Measurements from ENCODE around the gene UPF2.

The UPF2 gene

GRCh38 chr10:11961771-11962170 is 80.8 kb downstream of the UPF2 start:
- no peak for DNase-seq

- DNase-seq, result no peak
Measured at GRCh38 chr10:11959966-11960365, 82.6 kb downstream of the UPF2 start.

- DNase-seq, result no peak
Measured at GRCh38 chr10:11958956-11959355, 83.7 kb downstream of the UPF2 start.

- DNase-seq, result no peak
Measured at GRCh38 chr10:11951695-11952094, 90.9 kb downstream of the UPF2 start.

- DNase-seq, result no peak
Measured at GRCh38 chr10:11950325-11951018, 92.1 kb downstream of the UPF2 start.

- no peak for DNase-seq
Measured at GRCh38 chr10:11949152-11949551, 93.5 kb downstream of the UPF2 start.

- DNase-seq, result no peak
Measured at GRCh38 chr10:11946652-11947051, 96.0 kb downstream of the UPF2 start.

- no peak for DNase-seq
Measured at GRCh38 chr10:11936389-11937152, 106.0 kb downstream of the UPF2 start.

- DNase-seq, result no peak
Measured at GRCh38 chr10:11934262-11934661, 108.3 kb downstream of the UPF2 start.

GRCh38 chr10:11933577-11934223 is 108.9 kb downstream of the UPF2 start:
- DNase-seq, result no peak

GRCh38 chr10:11931038-11931437 is 111.6 kb downstream of the UPF2 start:
- no peak for DNase-seq

- no peak for DNase-seq
Measured at GRCh38 chr10:11930312-11930978, 112.2 kb downstream of the UPF2 start.

GRCh38 chr10:11927746-11928145 is 114.9 kb downstream of the UPF2 start:
- no peak for DNase-seq

GRCh38 chr10:11921800-11922392 is 120.7 kb downstream of the UPF2 start:
- no peak for DNase-seq

- no peak for DNase-seq
Measured at GRCh38 chr10:11919271-11919670, 123.3 kb downstream of the UPF2 start.

- no peak for DNase-seq
Measured at GRCh38 chr10:11918384-11918783, 124.2 kb downstream of the UPF2 start.

GRCh38 chr10:11913079-11913641 is 129.4 kb downstream of the UPF2 start:
- DNase-seq, result no peak

GRCh38 chr10:11910102-11910501 is 132.5 kb downstream of the UPF2 start:
- no peak for DNase-seq

GRCh38 chr10:11909618-11910017 is 133.0 kb downstream of the UPF2 start:
- no peak for DNase-seq

GRCh38 chr10:11908991-11909390 is 133.6 kb downstream of the UPF2 start:
- DNase-seq, result no peak

GRCh38 chr10:11908536-11908935 is 134.1 kb downstream of the UPF2 start:
- DNase-seq, result no peak

- DNase-seq, result no peak
Measured at GRCh38 chr10:11907914-11908313, 134.7 kb downstream of the UPF2 start.
